Measurements from ENCODE around the gene STAMBP. TPM values are rescaled to one million over a fixed set of nuclear protein-coding genes. Genes with fewer than 3 reads are reported as not detected.

Gene STAMBP
- total RNA-seq, 4 donors from 2014 or later: 30.5 to 49.1 (median 36.6) TPM

DNA sequence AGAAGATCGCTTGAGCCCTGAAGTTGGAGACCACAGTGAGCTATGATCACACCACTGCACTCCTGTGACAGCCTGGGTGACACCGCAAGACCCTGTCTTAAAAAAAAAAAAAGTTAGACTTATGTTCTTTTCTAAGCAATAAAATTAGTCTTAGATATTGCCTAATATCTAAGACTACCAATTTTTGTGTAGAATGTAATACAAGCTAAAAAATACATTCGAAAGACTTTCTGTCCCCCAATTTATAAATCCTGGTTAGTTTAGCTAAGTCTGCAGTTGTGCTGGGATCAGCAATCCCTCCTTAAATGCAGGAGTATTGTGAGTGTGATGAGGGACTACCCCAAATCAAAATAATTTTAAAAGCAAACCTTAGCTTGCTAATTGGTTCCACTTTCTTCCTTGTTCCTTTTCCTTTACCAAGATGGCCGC lies 358 bp upstream of the STAMBP start:
- intact Hi-C loops (cut with DNase I; ENCODE audit: low total_unique reads): no loop called here
- no peak overlapping the region for H3K4me3 ChIP-seq (ENCODE audit: low read depth, poor library complexity, severe bottlenecking)
- no peak for DNase-seq (ENCODE audit: low spot score in 2 of 2)
- 61 to 68% methylated on average over 4 of the region's 4 CpGs for WGBS, 2 donors
- no peak for TF ChIP-seq POLR2A (IDR thresholded peaks at IDR 0.05)

DNA sequence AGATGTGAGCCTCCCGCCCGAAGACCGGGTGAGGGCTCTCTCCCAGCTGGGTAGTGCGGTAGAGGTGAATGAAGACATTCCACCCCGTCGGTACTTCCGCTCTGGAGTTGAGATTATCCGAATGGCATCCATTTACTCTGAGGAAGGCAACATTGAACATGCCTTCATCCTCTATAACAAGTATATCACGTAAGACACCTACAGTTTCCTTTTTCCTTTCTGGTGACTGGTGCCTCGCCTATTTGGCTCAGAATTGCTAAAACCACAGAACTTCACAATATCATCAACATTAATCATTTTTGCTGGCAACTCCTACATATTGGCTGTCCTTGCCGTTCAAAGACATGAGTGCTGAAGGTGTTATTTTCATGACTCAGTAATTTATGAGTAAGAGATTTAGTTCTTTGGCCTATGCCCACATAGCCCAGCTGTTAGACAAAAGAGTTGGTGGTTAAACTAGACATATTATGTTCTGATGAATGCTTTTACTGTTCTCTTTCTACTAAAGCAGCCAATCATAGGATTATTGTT lies 2.2 kb downstream of the STAMBP start:
- intact Hi-C loops (cut with DNase I; ENCODE audit: low total_unique reads): no loop called here
- DNase-seq (ENCODE audit: low spot score in 2 of 2): no peak
- H3K4me3 ChIP-seq (ENCODE audit: low read depth, poor library complexity, severe bottlenecking): no peak overlapping the region
- 58 to 77% methylated on average over 11 of the region's 11 CpGs for WGBS, 2 donors
- TF ChIP-seq POLR2A (IDR thresholded peaks at IDR 0.05): no peak
- TF ChIP-seq, protein P1, sequence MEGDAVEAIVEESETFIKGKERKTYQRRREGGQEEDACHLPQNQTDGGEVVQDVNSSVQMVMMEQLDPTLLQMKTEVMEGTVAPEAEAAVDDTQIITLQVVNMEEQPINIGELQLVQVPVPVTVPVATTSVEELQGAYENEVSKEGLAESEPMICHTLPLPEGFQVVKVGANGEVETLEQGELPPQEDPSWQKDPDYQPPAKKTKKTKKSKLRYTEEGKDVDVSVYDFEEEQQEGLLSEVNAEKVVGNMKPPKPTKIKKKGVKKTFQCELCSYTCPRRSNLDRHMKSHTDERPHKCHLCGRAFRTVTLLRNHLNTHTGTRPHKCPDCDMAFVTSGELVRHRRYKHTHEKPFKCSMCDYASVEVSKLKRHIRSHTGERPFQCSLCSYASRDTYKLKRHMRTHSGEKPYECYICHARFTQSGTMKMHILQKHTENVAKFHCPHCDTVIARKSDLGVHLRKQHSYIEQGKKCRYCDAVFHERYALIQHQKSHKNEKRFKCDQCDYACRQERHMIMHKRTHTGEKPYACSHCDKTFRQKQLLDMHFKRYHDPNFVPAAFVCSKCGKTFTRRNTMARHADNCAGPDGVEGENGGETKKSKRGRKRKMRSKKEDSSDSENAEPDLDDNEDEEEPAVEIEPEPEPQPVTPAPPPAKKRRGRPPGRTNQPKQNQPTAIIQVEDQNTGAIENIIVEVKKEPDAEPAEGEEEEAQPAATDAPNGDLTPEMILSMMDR (IDR thresholded peaks at IDR 0.05): no peak

DNA sequence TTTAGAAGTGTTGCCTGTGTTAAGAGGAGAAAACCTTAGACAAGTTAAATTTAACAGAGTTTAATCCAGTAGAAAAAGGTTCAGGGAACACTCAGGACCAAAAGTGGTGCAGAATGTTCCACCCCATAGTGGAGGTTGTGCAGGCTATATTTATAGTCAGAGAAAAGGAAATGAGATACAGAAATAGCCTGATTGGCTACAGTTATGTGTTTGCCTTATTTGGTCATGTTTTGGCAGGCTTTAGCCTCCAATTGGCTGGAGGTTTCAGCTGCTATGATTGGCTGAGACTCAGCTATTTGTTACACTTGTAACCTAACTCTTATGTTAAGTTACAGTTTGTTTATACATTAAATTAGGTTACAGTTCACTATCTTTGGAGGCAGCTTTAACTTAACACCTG lies 4.2 kb downstream of the STAMBP start:
- TF ChIP-seq POLR2A (IDR thresholded peaks at IDR 0.05): no peak
- TF ChIP-seq, protein P1 (IDR thresholded peaks at IDR 0.05): no peak
- intact Hi-C loops (cut with DNase I; ENCODE audit: low total_unique reads): no loop called here
- no peak overlapping the region for H3K4me3 ChIP-seq (ENCODE audit: low read depth, poor library complexity, severe bottlenecking)
- no peak for DNase-seq (ENCODE audit: low spot score in 2 of 2)

DNA sequence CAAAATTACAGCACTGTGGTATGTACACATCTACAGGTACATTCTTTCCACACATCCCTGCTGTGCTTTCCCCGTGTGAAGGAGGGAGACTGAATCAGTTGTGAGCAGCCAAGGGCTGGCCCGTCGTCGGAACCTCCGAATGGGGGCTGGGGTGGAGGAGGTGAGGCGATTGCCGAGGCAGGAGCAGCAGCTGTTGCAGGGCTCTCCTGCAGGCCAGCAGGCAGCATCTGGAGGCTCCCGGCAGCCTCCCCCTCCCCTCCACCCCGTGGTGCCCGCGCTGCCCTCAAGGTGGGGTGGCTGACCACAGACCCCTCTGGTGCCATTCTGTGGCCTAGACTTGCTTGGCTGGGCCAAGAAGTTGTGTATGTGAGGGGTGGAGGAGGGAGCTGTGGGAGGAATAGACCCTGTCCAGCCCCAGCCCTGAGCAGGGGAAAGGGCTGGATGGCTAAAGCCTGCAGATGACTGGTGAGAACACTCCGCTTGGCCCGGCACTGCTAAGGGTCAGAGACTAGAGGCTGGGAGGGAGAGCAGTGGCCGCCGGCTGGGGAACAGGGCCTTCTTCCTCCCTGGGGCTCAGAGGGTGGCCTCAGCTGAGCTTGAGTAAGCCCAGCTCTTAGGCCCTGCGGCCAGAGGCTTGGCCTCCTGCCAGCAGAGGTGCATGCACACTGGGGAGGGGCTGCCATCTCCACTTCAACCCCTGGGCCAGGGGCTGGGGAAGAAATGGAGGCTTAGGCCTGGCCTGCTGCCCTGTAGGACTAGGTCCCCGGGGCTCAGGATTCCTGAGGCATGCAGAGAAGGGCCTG lies 7.6 kb downstream of the STAMBP start:
- 93 to 95% methylated on average over 17 of the region's 17 CpGs for WGBS, 2 donors
- DNase-seq (ENCODE audit: low spot score in 2 of 2): no peak
- intact Hi-C loops (cut with DNase I; ENCODE audit: low total_unique reads): no loop called here
- TF ChIP-seq POLR2A (IDR thresholded peaks at IDR 0.05): no peak
- TF ChIP-seq, protein P1 (IDR thresholded peaks at IDR 0.05): no peak
- H3K4me3 ChIP-seq (ENCODE audit: low read depth, poor library complexity, severe bottlenecking): no peak overlapping the region

DNA sequence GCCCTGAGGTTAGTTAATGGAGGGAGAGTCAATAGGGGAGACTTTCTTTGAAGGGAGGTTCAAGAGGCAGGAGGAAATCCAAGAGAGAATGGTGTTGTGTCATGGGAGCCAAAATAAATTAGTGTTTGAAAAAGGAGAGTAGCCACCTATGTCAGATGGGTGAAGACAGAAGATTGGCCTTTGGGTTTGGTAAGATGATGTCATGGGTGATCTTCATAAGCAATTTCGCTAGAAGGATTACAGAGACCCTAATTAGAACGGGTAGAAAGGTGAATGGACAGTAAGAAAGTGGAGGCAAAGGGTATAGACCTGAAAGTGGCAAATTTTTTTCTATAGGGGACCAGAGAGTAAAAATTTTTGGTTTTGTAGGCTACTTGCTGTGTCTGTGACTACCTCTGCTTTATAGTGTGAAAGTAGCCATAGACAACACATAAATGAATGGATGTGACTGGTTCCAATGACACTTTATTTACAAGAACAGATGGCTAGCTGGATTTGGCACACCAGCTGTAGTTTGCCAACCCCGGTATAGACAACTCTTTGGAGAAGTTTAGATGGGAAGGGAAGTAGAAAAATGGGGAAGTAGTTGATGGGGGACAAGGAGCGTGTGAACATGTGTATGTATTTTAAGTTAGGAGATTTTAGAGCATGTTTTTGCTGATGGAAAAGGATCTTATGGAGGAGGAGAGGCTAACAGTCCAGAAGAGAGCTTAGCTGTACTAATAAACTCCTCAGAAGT lies 9.3 kb downstream of the STAMBP start:
- TF ChIP-seq POLR2A (IDR thresholded peaks at IDR 0.05): no peak
- TF ChIP-seq, protein P1 (IDR thresholded peaks at IDR 0.05): no peak
- intact Hi-C loops (cut with DNase I; ENCODE audit: low total_unique reads): no loop called here
- WGBS, 2 donors: 87 to 88% methylated on average over 4 of the region's 4 CpGs
- no peak overlapping the region for H3K4me3 ChIP-seq (ENCODE audit: low read depth, poor library complexity, severe bottlenecking)
- DNase-seq (ENCODE audit: low spot score in 2 of 2): no peak

DNA sequence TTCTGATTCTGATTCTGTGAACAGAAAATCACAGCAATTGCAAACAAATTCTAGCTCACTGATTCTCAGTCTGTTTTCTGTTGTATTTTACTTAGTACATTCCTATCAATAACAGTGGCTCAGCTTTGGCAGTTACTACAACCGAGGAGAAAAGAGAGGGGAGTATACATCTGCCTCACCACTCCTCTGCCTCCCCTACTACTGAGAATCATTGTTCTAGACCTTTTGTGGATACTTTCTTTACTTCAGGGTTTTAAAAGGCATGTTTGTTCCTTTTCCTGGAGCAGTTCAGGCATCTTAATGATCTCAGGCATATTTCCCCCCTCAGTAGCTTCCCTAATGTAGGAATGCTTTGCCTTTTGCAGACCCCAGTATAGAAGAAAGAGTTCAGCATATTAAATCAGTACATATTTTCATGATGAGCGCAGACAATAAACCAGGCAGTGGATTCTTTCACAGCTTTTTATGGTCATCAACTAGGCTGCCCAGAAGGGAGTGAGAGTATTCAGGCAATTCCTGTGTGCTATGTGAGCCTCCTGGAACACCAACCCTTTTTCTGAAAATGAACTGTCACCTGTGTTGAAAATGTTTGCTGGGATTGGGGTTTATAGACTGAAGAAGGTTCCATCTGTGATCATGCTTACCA lies 10.3 kb downstream of the STAMBP start:
- intact Hi-C loops (cut with DNase I; ENCODE audit: low total_unique reads): no loop called here
- H3K4me3 ChIP-seq (ENCODE audit: low read depth, poor library complexity, severe bottlenecking): no peak overlapping the region
- WGBS, 2 donors: 63 to 71% methylated on average over 2 of the region's 2 CpGs
- TF ChIP-seq, protein P1 (IDR thresholded peaks at IDR 0.05): no peak
- no peak for TF ChIP-seq POLR2A (IDR thresholded peaks at IDR 0.05)
- no peak for DNase-seq (ENCODE audit: low spot score in 2 of 2)
